ENCODE data around the gene MVB12B.

DNA sequence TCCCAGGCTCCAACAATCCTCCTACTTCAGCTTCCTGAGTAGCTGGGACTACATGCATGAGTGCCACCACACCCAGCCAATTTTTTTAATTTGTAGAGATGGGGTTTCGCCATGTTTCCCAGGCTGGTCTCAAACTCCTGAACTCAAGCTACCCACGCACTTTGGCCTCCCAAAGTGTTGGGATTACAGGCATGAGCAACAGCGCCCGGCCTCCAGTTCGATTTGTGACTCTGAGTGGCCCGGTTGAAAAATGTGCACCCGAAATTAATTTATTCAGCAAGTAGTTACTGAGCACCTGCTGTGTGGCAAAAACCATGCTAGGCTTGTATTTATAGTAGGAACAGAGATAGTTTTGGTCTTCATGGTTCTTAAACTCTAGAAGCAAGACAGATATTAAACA is 58.3 kb downstream of the MVB12B start:
- no peak for TF ChIP-seq CTCF (IDR thresholded peaks at IDR 0.05; ENCODE audit: insufficient read depth, low read length)
- TF ChIP-seq POLR2AphosphoS5 (IDR thresholded peaks at IDR 0.05; ENCODE audit: low read depth): no peak
- TF ChIP-seq, protein P1, sequence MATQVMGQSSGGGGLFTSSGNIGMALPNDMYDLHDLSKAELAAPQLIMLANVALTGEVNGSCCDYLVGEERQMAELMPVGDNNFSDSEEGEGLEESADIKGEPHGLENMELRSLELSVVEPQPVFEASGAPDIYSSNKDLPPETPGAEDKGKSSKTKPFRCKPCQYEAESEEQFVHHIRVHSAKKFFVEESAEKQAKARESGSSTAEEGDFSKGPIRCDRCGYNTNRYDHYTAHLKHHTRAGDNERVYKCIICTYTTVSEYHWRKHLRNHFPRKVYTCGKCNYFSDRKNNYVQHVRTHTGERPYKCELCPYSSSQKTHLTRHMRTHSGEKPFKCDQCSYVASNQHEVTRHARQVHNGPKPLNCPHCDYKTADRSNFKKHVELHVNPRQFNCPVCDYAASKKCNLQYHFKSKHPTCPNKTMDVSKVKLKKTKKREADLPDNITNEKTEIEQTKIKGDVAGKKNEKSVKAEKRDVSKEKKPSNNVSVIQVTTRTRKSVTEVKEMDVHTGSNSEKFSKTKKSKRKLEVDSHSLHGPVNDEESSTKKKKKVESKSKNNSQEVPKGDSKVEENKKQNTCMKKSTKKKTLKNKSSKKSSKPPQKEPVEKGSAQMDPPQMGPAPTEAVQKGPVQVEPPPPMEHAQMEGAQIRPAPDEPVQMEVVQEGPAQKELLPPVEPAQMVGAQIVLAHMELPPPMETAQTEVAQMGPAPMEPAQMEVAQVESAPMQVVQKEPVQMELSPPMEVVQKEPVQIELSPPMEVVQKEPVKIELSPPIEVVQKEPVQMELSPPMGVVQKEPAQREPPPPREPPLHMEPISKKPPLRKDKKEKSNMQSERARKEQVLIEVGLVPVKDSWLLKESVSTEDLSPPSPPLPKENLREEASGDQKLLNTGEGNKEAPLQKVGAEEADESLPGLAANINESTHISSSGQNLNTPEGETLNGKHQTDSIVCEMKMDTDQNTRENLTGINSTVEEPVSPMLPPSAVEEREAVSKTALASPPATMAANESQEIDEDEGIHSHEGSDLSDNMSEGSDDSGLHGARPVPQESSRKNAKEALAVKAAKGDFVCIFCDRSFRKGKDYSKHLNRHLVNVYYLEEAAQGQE (IDR thresholded peaks at IDR 0.05; ENCODE audit: insufficient replicate concordance, low read depth): no peak
- TF ChIP-seq GABPA (IDR thresholded peaks at IDR 0.05; ENCODE audit: low read depth): no peak
- no peak for TF ChIP-seq SPI1 (IDR thresholded peaks at IDR 0.05; ENCODE audit: borderline replicate concordance, low read depth)
